Measurements from ENCODE around the gene TCF23.
"Not testable (repeated sequence)": the region's sequence is repeated elsewhere in the genome, so short reads cannot be mapped to it uniquely, and the experiment has no call there.

Gene TCF23

DNA sequence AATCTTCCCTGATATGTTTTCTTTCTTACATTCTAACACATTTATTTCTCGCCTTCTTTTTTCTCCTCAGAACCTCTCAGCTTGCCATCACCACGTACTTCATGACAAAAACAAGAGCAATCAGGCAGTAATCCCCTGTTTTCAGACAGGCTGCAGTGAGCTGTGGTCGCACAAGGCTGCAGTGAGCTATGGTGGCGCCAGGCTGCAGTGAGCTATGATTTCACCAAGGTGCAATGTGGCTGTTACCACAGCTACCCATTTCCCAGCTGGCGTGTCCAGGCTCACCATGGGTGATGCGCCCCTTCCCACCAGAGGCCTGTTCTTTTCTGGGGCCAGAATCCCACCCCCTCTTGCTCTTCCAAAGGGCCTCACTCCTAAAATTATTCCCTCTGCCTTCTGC is 25.8 kb downstream of the TCF23 start:
- POLR2A ChIA-PET (ENCODE audit: low non-redundant PET), result interaction anchor here (0.7 kb wide), 1 partner anchor 12 kb away, joined by 6 read pairs; no protein-coding TSS in a partner anchor

GRCh38 chr2:27175330-27175729 is 26.5 kb downstream of the TCF23 start:
- DNase-seq (ENCODE audit: low spot score), result no peak
- CTCF ChIA-PET, result no interaction called here
- H3K27ac ChIP-seq, result no peak overlapping the region
- POLR2A ChIA-PET (ENCODE audit: low non-redundant PET), result interaction anchor here (0.7 kb wide), 1 partner anchor 11 kb away, joined by 6 read pairs; no protein-coding TSS in a partner anchor
- TF ChIP-seq, protein P1, sequence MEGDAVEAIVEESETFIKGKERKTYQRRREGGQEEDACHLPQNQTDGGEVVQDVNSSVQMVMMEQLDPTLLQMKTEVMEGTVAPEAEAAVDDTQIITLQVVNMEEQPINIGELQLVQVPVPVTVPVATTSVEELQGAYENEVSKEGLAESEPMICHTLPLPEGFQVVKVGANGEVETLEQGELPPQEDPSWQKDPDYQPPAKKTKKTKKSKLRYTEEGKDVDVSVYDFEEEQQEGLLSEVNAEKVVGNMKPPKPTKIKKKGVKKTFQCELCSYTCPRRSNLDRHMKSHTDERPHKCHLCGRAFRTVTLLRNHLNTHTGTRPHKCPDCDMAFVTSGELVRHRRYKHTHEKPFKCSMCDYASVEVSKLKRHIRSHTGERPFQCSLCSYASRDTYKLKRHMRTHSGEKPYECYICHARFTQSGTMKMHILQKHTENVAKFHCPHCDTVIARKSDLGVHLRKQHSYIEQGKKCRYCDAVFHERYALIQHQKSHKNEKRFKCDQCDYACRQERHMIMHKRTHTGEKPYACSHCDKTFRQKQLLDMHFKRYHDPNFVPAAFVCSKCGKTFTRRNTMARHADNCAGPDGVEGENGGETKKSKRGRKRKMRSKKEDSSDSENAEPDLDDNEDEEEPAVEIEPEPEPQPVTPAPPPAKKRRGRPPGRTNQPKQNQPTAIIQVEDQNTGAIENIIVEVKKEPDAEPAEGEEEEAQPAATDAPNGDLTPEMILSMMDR (conservative IDR thresholded peaks at IDR 0.05; ENCODE audit: low read depth), result no peak

More for the DNA sequence above, 25.8 kb downstream of the TCF23 start:
- no peak overlapping the region for H3K27ac ChIP-seq
- CTCF ChIA-PET, result no interaction called here
- TF ChIP-seq, protein P1 (conservative IDR thresholded peaks at IDR 0.05; ENCODE audit: low read depth), result no peak
- DNase-seq (ENCODE audit: low spot score), result no peak

GRCh38 chr2:27175781-27176180 is 27.0 kb downstream of the TCF23 start:
- H3K27ac ChIP-seq; CTCF ChIA-PET; DNase-seq (ENCODE audit: low spot score); POLR2A ChIA-PET (ENCODE audit: low non-redundant PET): not testable (repeated sequence)

- ChIA-PET CTCF (interaction anchor here (0.6 to 0.7 kb wide), 2 partner anchors 16 to 75 kb away, joined by 3 read pairs; no protein-coding TSS in a partner anchor), POLR2A (ENCODE audit: low non-redundant PET) (no interaction called here)
- TF ChIP-seq, protein P1 (conservative IDR thresholded peaks at IDR 0.05; ENCODE audit: low read depth), result no peak
- DNase-seq (ENCODE audit: low spot score), result no peak
- H3K27ac ChIP-seq, result no peak overlapping the region
Observed at GRCh38 chr2:27177441-27178351, 28.9 kb downstream of the TCF23 start.

- POLR2A ChIA-PET (ENCODE audit: low non-redundant PET), result no interaction called here
- TF ChIP-seq, protein P1 (conservative IDR thresholded peaks at IDR 0.05; ENCODE audit: low read depth), result no peak
- H3K27ac ChIP-seq, result no peak overlapping the region
- CTCF ChIA-PET, result interaction anchor here (0.6 to 0.7 kb wide), 2 partner anchors 17 to 76 kb away, joined by 3 read pairs; no protein-coding TSS in a partner anchor
- no peak for DNase-seq (ENCODE audit: low spot score)
Observed at GRCh38 chr2:27178469-27178868, 29.7 kb downstream of the TCF23 start.

GRCh38 chr2:27179344-27180000 is 30.7 kb downstream of the TCF23 start:
- ChIA-PET POLR2A (ENCODE audit: low non-redundant PET) (no interaction called here), CTCF (no interaction called here)
- DNase-seq (ENCODE audit: low spot score), result no peak
- TF ChIP-seq, protein P1 (conservative IDR thresholded peaks at IDR 0.05; ENCODE audit: low read depth), result no peak
- no peak overlapping the region for H3K27ac ChIP-seq
